Renal cortex interstitium (tissue), 15 donors: ENCODE measurements around the gene ADRA2B. TPM values are rescaled to one million over a fixed set of nuclear protein-coding genes. Genes with fewer than 3 reads are reported as not detected.
"Not testable (repeated sequence)": the region's sequence is repeated elsewhere in the genome, so short reads cannot be mapped to it uniquely, and the experiment has no call there.

Experiments used
- DNase-seq, 11 donors: peaks; one replicate each; pipeline ENCODE4 v3.0.0-alpha.2; 2013; ENCODE audit warnings: low read depth in 9 of 11, low spot score in 4 of 11; ENCODE audit errors: extremely low read depth in 1 of 11
- long read RNA-seq, 16 experiments: transcript quantifications; one replicate each; lab custom pipeline, GENCODE V29; 2026
- polyA plus RNA-seq, 3 donors: library from polyadenylated mRNA; unstranded; fragments of 120-200 nt; gene quantifications; one replicate each; pipeline ENCODE4 v1.2.1, GENCODE V29; 2013; ENCODE audit not compliant: insufficient read length in 3 of 3

ADRA2B gene
- polyA plus RNA-seq: 1 to 10 TPM; 4.5 to 4.8 (median 4.5) TPM
- long read RNA-seq, donor 1, transcript ADRA2B-201 (1 exons, 3,371 nt): major isoform, 5 of 5 reads
- long read RNA-seq, donor 1, partial matches to known transcripts: 0 of 5 reads
- long read RNA-seq, donor 1, other reads (novel, unspliced or antisense): 0 of 5 reads
- long read RNA-seq, donor 2, partial matches to known transcripts: 0 of 2 reads
- long read RNA-seq, donor 2, other reads (novel, unspliced or antisense): 0 of 2 reads
- long read RNA-seq, donor 3, transcript ADRA2B-201 (1 exons, 3,371 nt): major isoform, 6 of 6 reads
- long read RNA-seq, donor 3, partial matches to known transcripts: 0 of 6 reads
- long read RNA-seq, donor 3, other reads (novel, unspliced or antisense): 0 of 6 reads
- long read RNA-seq, donor 4, partial matches to known transcripts: 0 of 2 reads
- long read RNA-seq, donor 4, other reads (novel, unspliced or antisense): 0 of 2 reads
- long read RNA-seq, donor 5: 0 reads
- long read RNA-seq, donor 6, transcript ADRA2B-201 (1 exons, 3,371 nt): major isoform, 5 of 5 reads
- long read RNA-seq, donor 6, partial matches to known transcripts: 0 of 5 reads
- long read RNA-seq, donor 6, other reads (novel, unspliced or antisense): 0 of 5 reads
- long read RNA-seq, donor 7, partial matches to known transcripts: 0 of 4 reads
- long read RNA-seq, donor 7, other reads (novel, unspliced or antisense): 0 of 4 reads
- long read RNA-seq, donor 8, transcript ADRA2B-201 (1 exons, 3,371 nt): major isoform, 11 of 11 reads
- long read RNA-seq, donor 8, partial matches to known transcripts: 0 of 11 reads
- long read RNA-seq, donor 8, other reads (novel, unspliced or antisense): 0 of 11 reads
- long read RNA-seq, donor 9, partial matches to known transcripts: 0 of 1 reads
- long read RNA-seq, donor 9, other reads (novel, unspliced or antisense): 0 of 1 reads
- long read RNA-seq, donor 10, partial matches to known transcripts: 0 of 4 reads
- long read RNA-seq, donor 10, other reads (novel, unspliced or antisense): 0 of 4 reads
- long read RNA-seq, donor 11, partial matches to known transcripts: 0 of 1 reads
- long read RNA-seq, donor 11, other reads (novel, unspliced or antisense): 0 of 1 reads
- long read RNA-seq, donor 12: 0 reads
- long read RNA-seq, donor 13, transcript ADRA2B-201 (1 exons, 3,371 nt): major isoform, 12 of 12 reads
- long read RNA-seq, donor 13, partial matches to known transcripts: 0 of 12 reads
- long read RNA-seq, donor 13, other reads (novel, unspliced or antisense): 0 of 12 reads
- long read RNA-seq, donor 14, partial matches to known transcripts: 0 of 3 reads
- long read RNA-seq, donor 14, other reads (novel, unspliced or antisense): 0 of 3 reads
- long read RNA-seq, donor 15, partial matches to known transcripts: 0 of 3 reads
- long read RNA-seq, donor 15, other reads (novel, unspliced or antisense): 0 of 3 reads
- long read RNA-seq, donor 16, transcript ADRA2B-201 (1 exons, 3,371 nt): major isoform, 8 of 8 reads
- long read RNA-seq, donor 16, partial matches to known transcripts: 0 of 8 reads
- long read RNA-seq, donor 16, other reads (novel, unspliced or antisense): 0 of 8 reads

- peak in 8 of 11 donors; percentile 33 to 81 (median 66) for DNase-seq
Observed at GRCh38 chr2:96116424-96116878, at the start of gene ADRA2B. Gene ADRA2B, minus strand, starts transcription at chr2:96116571. Its CDS starts 422 bp downstream, at chr2:96116149.

- no peak for DNase-seq
Observed at GRCh38 chr2:96164459-96165184, 48.3 kb upstream of the ADRA2B start.

DNA sequence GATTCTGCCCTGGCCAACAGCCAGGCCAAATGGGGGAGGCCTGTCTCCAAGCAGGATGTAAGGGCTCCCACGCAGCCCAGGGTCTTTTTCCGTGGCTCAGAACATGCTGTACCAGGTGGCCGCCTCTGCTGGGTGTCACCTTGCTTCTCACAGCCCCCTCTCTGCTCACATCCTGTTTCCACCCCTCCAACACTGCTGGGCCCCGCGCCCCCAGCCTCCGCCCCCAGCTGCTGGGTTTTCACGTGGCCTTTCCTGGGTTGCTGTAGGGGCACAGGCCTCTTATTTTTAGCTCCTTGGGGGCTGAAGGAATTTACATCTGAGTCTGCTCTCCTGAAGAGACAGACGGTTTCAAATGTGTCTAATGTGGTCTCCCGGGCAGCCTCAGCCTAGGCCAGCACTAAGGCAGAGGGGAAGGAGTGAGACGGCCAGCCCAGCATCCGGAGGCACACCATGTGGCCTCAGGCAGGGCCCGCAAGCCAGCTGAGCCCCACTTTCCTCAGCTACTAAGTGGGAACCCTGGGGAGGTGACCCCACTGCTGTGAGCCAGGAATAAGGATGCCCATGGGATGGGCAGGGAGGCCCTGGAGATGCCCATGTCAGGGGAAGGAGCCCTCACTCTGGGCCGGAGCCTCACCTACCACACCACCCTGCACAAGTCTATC, 47.5 kb upstream of the ADRA2B start:
- peak in 1 of 11 donors; percentile 65 for DNase-seq

DNA sequence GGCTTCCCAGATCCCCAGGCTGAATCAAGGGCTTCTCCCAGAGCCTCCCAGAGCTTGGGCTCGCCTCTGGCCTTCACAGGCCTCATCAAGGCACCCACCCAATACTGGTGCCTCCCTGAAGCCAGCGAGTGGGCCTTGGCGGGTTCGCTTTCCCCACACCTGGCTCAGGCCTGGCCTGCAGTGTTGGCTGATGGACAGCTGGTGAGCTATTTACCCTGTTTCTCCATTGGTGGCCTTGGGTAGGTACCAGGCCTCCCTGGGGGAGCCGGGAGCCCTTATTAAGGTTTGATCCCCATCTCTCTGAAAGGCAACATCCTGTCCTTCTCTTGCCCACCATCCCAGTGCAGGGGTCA, 47.0 kb upstream of the ADRA2B start:
- DNase-seq: no peak

DNA sequence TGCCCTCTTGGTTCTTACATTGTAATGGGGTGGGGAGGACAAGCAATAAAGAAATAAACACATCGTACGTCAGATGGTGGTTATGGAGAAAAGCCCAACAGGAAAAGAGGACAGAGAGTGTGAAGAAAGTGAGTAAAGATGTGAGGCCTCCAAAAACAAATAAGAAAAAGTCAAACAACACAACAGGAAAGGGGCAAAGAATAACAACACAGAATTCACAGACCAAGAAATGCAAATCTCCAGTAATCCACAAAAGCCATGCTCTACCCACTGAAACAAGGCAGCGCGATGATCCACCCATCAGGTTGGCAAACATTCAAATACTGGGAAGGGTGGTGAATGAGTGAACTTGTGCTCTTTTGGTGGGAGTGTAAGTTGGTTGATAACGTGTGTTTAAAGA, 45.5 kb upstream of the ADRA2B start:
- DNase-seq: no peak

GRCh38 chr2:96160366-96160765, 44.0 kb upstream of the ADRA2B start:
- not testable (repeated sequence) for DNase-seq

GRCh38 chr2:96159084-96159830, 42.9 kb upstream of the ADRA2B start:
- no peak for DNase-seq

- DNase-seq: no peak
Observed at GRCh38 chr2:96158554-96158940, 42.2 kb upstream of the ADRA2B start.

DNA sequence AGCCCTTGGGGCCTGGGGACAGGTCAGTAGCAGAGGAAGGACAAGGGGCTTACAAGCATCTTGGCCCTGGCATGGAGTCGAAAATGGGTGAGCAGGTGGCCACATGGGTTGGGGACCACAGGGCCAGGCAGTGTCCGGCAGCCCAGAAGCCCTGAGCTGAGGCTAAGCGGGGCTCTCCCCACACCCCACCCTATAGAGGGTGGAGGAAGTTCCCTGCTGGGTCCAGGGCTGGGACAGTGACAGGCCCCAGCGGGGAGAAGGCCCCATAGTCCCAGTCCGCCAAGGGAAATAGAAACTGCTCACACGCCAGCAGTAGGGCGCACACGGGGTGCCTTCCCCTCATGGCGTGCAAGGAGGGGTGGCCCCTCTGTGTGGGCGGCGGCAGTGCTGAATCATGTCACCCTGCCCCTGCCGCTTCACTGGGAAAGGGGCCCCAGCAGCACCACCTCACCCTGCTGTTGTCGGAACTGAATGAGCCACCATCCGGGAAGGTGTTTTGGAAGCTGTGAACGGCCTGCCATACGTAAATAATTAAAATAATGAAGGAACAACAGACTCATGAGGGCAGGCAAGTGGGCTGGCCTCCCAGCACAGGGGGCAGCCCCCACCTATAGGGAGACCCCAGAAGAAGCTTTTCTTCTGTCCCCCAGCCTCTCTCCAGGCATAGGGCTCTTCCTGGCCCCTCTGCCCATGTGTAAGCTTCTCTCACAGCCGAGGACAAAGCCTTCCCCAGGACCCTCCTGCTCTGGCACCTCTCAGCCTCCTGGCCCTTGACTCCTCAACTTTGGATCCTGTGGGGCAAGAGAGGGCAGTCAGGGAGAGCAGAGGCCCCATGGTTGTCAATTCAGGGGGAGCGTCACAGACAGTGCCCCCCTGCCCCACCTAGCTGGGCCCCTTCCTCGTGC, 41.5 kb upstream of the ADRA2B start:
- DNase-seq: no peak

DNA sequence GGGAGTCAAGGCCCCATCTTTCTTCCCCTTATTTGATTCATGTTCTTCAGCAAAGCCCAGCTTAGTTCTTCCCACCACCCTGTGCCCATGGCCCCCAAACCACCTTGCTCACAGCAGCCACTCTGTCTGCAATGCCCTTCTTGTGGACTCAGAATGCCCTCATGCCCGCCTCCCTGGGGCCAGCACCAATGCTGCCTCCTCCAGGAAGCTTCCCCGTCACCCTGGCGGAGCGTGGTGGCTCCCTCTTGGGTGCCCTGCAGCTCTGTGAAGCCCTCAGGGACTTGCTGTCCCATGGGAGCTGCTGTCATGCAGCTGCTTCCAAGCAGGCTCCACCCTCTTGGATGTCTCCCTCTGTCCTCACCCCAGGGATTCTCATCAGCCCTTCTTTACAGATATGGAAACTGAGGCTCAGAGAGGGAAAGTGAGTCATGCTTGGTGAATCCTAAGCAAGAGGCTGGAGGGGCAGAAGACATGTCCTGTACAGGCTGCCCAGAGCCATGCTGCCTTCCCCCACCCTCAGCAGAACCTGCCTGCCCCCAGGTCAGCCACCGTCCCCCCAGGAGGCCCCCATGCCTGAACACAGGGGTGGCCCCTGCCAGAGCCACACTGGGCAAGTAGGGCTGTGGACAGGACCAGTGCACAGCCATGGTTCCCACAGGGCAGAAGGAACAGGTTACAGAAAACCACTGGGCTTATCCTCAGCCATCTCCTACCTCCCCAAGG, 40.7 kb upstream of the ADRA2B start:
- no peak for DNase-seq

DNA sequence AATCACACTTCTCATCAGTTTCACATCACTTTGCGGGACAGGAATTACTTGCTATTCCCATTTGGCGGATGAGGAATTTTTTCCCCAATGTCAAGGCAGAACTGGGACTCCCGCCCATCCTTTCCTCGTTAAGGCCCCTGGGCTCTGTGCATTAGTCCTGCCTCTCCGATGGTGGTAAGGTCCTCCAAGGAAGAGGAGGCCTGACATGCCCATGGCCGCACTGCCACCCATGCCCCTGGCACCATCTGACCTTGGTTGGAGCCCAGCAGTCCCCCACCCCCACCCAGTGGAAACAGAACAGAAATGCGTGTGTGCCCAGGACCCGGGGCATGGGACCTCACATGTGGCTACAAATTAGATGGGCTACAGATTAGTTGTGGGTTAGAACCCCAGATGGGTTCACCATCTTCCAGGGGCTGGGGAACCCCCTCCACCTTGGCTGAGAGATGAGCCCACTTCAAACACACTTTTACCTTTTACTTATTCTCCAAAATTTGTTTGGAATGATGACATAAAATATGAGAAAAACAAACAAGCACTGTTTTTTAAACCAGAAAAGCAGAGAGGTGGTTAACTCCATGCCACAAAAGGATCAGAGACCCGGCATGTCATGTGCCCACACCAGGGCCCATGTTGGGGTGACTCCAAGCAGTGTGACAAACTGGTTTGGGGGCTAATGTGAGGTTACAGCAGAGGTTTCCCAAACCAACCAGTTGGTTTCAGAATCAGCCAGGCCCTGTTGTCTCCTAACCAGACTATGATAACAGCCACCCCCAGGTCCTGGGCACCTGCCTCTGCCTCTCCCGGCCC, 39.8 kb upstream of the ADRA2B start:
- DNase-seq: no peak

DNA sequence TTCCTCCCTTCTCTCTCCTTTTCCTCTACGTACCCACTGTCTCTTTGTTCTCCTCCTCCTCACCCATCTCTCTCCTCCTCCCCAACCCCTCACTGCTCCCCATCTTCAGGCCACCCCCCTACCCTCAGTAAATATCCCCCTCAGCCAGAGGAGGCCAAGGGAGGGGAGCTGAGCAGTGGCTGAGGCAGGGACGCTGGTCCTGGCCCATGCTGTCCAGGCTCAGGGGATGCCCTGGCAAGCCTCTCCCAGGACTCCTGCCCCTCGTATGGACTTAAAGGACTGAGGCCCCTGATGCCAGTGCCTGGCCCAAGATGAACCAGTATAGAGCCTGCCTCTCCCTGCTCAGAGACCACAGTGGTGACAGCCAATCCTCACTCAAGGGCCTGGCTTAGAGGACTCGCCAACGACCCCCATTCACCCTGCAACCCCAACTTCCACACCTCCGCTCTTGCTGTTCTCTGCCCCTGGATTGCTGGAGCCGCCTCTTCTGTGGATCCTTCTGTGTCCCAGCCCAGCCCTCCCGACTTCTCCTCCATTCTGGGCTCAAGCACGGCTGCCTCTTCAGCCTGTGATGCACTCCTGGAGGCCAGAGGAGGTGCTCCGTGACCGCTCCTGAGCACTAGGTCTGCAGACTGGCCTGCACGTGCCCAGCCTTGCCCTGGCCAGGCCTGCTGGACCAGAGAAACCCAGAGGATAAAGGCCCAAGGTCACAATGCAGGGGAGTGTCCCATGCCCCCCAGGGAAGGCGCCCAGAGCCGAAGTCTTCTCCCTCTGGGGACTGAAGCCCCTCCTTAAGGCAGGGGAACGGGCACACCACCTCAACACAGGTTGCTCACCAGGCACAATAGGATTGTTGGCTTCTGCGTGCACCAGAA, 38.4 kb upstream of the ADRA2B start:
- DNase-seq: no peak

GRCh38 chr2:96153991-96154431, 37.6 kb upstream of the ADRA2B start:
- DNase-seq: no peak
